ENCODE results near the gene SARM1. TPM values are rescaled to one million over a fixed set of nuclear protein-coding genes. Genes with fewer than 3 reads are reported as not detected.
"Not testable (repeated sequence)": the region's sequence is repeated elsewhere in the genome, so short reads cannot be mapped to it uniquely, and the experiment has no call there.

The SARM1 gene
- total RNA-seq, 1 donor from 2014 or later: 11.4 TPM

- DNase-seq: no peak
Measured at GRCh38 chr17:28426081-28426519, 54.6 kb downstream of the SARM1 start.

GRCh38 chr17:28427371-28427770, 55.9 kb downstream of the SARM1 start:
- DNase-seq: peak; percentile 21

- not testable (repeated sequence) for DNase-seq
Measured at GRCh38 chr17:28427982-28428381, 56.5 kb downstream of the SARM1 start.

GRCh38 chr17:28433721-28434120, 62.2 kb downstream of the SARM1 start:
- DNase-seq: no peak

DNA sequence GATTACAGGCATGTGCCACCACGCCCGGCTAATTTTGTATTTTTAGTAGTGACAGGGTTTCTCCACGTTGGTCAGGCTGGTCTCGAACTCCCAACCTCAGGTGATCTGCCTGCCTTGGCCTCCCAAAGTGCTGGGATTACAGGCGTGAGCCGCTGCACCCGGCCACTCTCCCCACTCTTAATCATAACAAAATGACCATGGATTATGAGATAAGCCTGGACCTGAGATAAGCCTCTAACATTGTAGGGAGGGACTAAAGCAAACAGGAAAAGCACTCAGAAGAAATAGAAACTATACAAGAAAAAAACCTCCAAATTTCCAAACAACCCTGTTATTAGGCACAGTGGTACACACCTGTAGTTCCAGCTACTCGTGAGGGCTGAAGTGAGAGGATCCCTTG, 62.8 kb downstream of the SARM1 start:
- DNase-seq: not testable (repeated sequence)

GRCh38 chr17:28443901-28444638, 72.6 kb downstream of the SARM1 start:
- no peak for DNase-seq

DNA sequence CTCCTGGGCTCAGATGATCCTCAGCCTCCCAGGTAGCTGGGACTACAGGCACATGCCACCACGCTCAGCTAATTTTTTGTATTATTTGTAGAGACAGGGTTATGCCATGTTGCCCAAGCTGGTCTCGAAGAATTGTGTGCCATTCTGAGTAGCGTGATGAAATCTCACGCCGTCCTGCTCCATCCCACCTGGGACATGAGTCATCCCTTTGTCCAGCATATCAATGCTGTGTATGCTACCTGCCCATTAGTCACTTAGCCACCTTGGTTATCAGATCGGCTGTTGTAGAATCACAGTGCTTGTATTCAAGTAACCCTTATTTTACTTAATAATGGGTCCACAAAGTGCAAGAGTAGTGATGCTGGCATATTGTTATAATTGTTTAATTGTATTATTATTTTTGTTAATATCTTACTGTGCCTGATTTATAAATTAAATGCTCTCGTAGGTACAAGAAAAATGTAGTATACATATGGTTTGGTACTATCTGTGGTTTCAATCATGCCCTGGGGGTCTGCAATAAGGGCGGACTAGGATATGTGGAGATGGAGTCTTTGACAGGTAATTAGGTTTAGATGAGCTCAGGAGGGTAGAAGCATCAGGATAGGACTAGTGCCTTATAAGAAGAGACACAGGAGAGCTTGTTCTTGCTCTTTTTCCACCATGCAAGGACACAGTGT, 75.4 kb downstream of the SARM1 start:
- no peak for DNase-seq

- no peak for DNase-seq
Measured at GRCh38 chr17:28447396-28447760, 75.9 kb downstream of the SARM1 start.

DNA sequence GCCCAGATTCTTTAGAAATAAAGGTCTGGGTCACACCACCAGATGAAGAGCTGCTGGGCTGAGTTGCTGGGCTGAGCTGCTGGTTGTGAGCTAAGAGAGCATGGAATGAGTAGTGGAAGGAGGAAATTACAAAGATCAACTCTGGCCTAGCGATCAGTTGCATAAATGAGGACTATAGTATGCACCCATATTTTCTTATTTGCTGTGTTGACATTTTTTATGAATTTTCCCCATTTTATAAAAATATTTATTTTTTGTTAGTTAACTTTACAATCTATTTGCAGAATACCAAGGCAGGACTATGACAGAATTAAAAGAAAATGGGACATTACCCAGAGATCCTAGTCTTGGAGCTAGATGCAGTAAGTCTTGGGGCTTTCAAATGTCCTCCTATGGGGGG, 78.4 kb downstream of the SARM1 start:
- DNase-seq: no peak

Other genes with a start within 250 kb of the SARM1 start
- 12.1 TPM for gene TMEM97, start 52.5 kb upstream of the SARM1 start, total RNA-seq
- gene IFT20, start 36.2 kb upstream of the SARM1 start, total RNA-seq: 34.6 TPM
- 26.6 TPM for gene TNFAIP1, start 35.9 kb upstream of the SARM1 start, total RNA-seq
- gene POLDIP2, start 14.2 kb upstream of the SARM1 start, total RNA-seq: 49.7 TPM
- gene SEBOX, start 6.5 kb upstream of the SARM1 start, total RNA-seq: not detected
- gene VTN, start 1.4 kb upstream of the SARM1 start, total RNA-seq: 1.0 TPM
- 6.5 TPM for gene SLC46A1, start 34.5 kb downstream of the SARM1 start, total RNA-seq
- gene SLC13A2, start 102.0 kb downstream of the SARM1 start, total RNA-seq: 1.1 TPM
- gene FOXN1, start 134.7 kb downstream of the SARM1 start, total RNA-seq: 0.21 TPM
- 15.1 TPM for gene UNC119, start 180.9 kb downstream of the SARM1 start, total RNA-seq
- gene PIGS, start 199.8 kb downstream of the SARM1 start, total RNA-seq: 52.4 TPM
- 10.7 TPM for gene ALDOC, start 205.2 kb downstream of the SARM1 start, total RNA-seq
- gene SPAG5, start 227.3 kb downstream of the SARM1 start, total RNA-seq: 12.0 TPM
- gene RSKR, start 242.5 kb downstream of the SARM1 start, total RNA-seq: 6.9 TPM